Muscle layer of colon (tissue), 2 donors: ENCODE measurements around the gene TMEM200C.
"Not testable (repeated sequence)": the region's sequence is repeated elsewhere in the genome, so short reads cannot be mapped to it uniquely, and the experiment has no call there.

ENCODE experiments used
- H3K27ac ChIP-seq: one replicate; pipeline ENCODE4 v1.7.0; 2013; ENCODE audit warnings: low read depth, mild to moderate bottlenecking, low read length, moderate library complexity
- H3K27me3 ChIP-seq, 2 donors: one replicate each; pipeline ENCODE4 v1.7.0; 2013; ENCODE audit warnings: low read length in 2 of 2, mild to moderate bottlenecking in 2 of 2; ENCODE audit not compliant: insufficient read depth in 2 of 2, control insufficient read depth in 1 of 2
- H3K36me3 ChIP-seq: one replicate; pipeline ENCODE4 v1.7.0; 2013; ENCODE audit warnings: mild to moderate bottlenecking, low read length; ENCODE audit not compliant: insufficient read depth
- H3K4me1 ChIP-seq: one replicate; pipeline ENCODE4 v1.7.0; 2013; ENCODE audit warnings: mild to moderate bottlenecking, low read length; ENCODE audit not compliant: insufficient read depth
- H3K4me3 ChIP-seq, 2 donors: one replicate each; pipeline ENCODE4 v1.7.0; 2013; ENCODE audit warnings: low read length in 2 of 2, low read depth in 1 of 2, mild to moderate bottlenecking in 1 of 2, moderate library complexity in 1 of 2
- H3K9ac ChIP-seq: one replicate; pipeline ENCODE4 v1.7.0; 2013; ENCODE audit warnings: low read length
- H3K9me3 ChIP-seq: one replicate; pipeline ENCODE4 v1.7.0; 2013; ENCODE audit warnings: mild to moderate bottlenecking, low read length
- donor health status: abdominal sarcoma.
- donor health status: Adenocarcinoma of cecum.

Gene TMEM200C

GRCh38 chr18:5862127-5862526 is 33.2 kb downstream of the TMEM200C start:
- not testable (repeated sequence) for H3K9ac ChIP-seq, H3K4me3 ChIP-seq, H3K27me3 ChIP-seq, H3K27ac ChIP-seq, H3K9me3 ChIP-seq, H3K4me1 ChIP-seq, H3K36me3 ChIP-seq

GRCh38 chr18:5857180-5857579 is 38.1 kb downstream of the TMEM200C start:
- Histone ChIP-seq H3K9me3 (no peaks in the 10 kb centered on the region), H3K4me3 (no peak overlapping the region), H3K36me3 (no peaks in the 10 kb centered on the region), H3K9ac (no peak overlapping the region), H3K4me1 (no peaks in the 10 kb centered on the region), H3K27me3 (no peaks in the 10 kb centered on the region), H3K27ac (no peak overlapping the region)

- H3K36me3 ChIP-seq = no peaks in the 10 kb centered on the region
- no peaks in the 10 kb centered on the region for H3K9me3 ChIP-seq
- no peaks in the 10 kb centered on the region for H3K27me3 ChIP-seq
- no peak overlapping the region for H3K9ac ChIP-seq
- H3K4me3 ChIP-seq = no peak overlapping the region
- no peak overlapping the region for H3K27ac ChIP-seq
- no peaks in the 10 kb centered on the region for H3K4me1 ChIP-seq
These were observed 42.1 kb downstream of the TMEM200C start for GRCh38 chr18:5853253-5853652.

GRCh38 chr18:5851998-5852397 is 43.3 kb downstream of the TMEM200C start:
- Histone ChIP-seq H3K9me3 (no peaks in the 10 kb centered on the region), H3K4me3 (no peak overlapping the region), H3K9ac (no peak overlapping the region), H3K27ac (no peak overlapping the region), H3K36me3 (no peaks in the 10 kb centered on the region), H3K4me1 (no peaks in the 10 kb centered on the region), H3K27me3 (no peaks in the 10 kb centered on the region)

- H3K4me3 ChIP-seq = no peak overlapping the region
- no peaks in the 10 kb centered on the region for H3K4me1 ChIP-seq
- H3K9me3 ChIP-seq = no peaks in the 10 kb centered on the region
- no peaks in the 10 kb centered on the region for H3K27me3 ChIP-seq
- H3K9ac ChIP-seq = no peak overlapping the region
- no peak overlapping the region for H3K27ac ChIP-seq
- no peaks in the 10 kb centered on the region for H3K36me3 ChIP-seq
These were observed 52.7 kb downstream of the TMEM200C start for GRCh38 chr18:5842653-5843052.

- Histone ChIP-seq H3K9me3 (no peaks in the 10 kb centered on the region), H3K9ac (no peak overlapping the region), H3K4me1 (no peaks in the 10 kb centered on the region), H3K4me3 (no peak overlapping the region), H3K27ac (no peak overlapping the region), H3K27me3 (no peaks in the 10 kb centered on the region), H3K36me3 (no peaks in the 10 kb centered on the region)
These were observed 53.8 kb downstream of the TMEM200C start for GRCh38 chr18:5841518-5841917.

GRCh38 chr18:5840547-5840946 is 54.8 kb downstream of the TMEM200C start:
- no peak overlapping the region for H3K27ac ChIP-seq
- H3K36me3 ChIP-seq = no peaks in the 10 kb centered on the region
- H3K4me1 ChIP-seq = no peaks in the 10 kb centered on the region
- H3K27me3 ChIP-seq = no peaks in the 10 kb centered on the region
- no peak overlapping the region for H3K4me3 ChIP-seq
- H3K9me3 ChIP-seq = no peaks in the 10 kb centered on the region
- no peak overlapping the region for H3K9ac ChIP-seq

- H3K9ac ChIP-seq = no peak overlapping the region
- no peaks in the 10 kb centered on the region for H3K9me3 ChIP-seq
- H3K4me1 ChIP-seq = no peaks in the 10 kb centered on the region
- no peaks in the 10 kb centered on the region for H3K27me3 ChIP-seq
- H3K4me3 ChIP-seq = no peak overlapping the region
- no peaks in the 10 kb centered on the region for H3K36me3 ChIP-seq
- no peak overlapping the region for H3K27ac ChIP-seq
These were observed 55.3 kb downstream of the TMEM200C start for GRCh38 chr18:5840025-5840424.

- H3K4me3 ChIP-seq = no peak overlapping the region
- H3K36me3 ChIP-seq = no peaks in the 10 kb centered on the region
- H3K4me1 ChIP-seq = no peaks in the 10 kb centered on the region
- H3K27me3 ChIP-seq = no peaks in the 10 kb centered on the region
- no peaks in the 10 kb centered on the region for H3K9me3 ChIP-seq
- H3K27ac ChIP-seq = no peak overlapping the region
- H3K9ac ChIP-seq = no peak overlapping the region
These were observed 56.2 kb downstream of the TMEM200C start for GRCh38 chr18:5839102-5839501.
